GM19438 (cell line): ENCODE data around the gene HDAC5.
"Not testable (repeated sequence)": the region's sequence is repeated elsewhere in the genome, so short reads cannot be mapped to it uniquely, and the experiment has no call there.

ENCODE experiments used
- ATAC-seq: cut with Tn5 transposase; IDR thresholded peaks from one replicate; pipeline ENCODE4 v1.9.1; 2021; ENCODE audit warnings: low read depth; ENCODE audit not compliant: unreplicated experiment

HDAC5 gene

GRCh38 chr17:44133918-44134476 is 10.6 kb upstream of the HDAC5 start:
- ATAC-seq = no peak

- ATAC-seq = no peak
These were observed 8.9 kb upstream of the HDAC5 start for GRCh38 chr17:44132275-44132821.

DNA sequence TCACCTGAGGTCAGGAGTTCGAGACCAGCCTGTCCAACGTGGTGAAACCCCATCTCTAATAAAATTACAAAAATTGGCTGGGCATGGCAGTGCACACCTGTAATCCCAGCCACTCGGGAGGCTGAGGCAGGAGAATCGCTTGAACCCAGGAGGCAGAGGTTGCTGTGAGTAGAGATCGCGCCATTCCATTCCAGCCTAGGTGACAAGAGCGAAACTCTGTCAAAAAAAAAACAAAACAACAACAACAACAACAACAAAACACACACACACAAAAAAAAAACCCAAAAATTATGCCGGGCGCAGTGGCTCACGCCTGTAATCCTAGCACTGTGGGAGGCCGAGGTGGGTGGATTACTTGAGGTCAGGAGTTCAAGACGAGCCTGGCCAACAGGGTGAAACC is 7.9 kb upstream of the HDAC5 start:
- not testable (repeated sequence) for ATAC-seq

DNA sequence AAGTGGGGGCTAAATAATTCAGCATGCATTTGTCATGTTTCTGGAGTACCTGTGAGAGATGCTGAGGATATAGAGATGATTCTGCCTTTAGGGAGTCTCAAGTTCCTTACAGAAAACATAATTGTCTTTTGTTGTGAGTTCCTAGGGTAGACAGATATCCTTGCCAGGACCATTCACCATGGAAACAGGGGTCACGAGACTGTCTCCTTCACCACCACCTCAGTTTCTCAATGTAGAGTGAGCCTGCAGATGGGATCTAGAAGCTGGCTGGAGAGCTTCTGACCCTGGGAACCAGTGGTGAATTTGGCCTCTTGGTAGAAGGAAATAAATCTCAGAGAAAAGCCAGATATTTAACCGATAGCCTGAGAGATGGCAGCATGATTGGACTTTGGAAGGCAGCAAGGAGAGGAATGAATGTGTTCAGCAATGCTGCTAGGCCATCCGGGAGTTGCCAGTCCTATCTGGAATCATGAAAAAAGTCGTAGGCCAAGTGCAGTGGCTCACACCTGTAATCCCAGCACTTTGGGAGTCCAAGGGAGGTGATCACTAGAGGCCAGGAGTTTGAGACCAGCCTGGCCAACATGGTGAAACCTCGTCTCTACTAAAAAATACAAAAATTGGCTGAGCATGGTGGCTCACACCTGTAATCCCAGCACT is 7.4 kb upstream of the HDAC5 start:
- no peak for ATAC-seq

- ATAC-seq = no peak
These were observed 4.9 kb upstream of the HDAC5 start for GRCh38 chr17:44128383-44128782.

DNA sequence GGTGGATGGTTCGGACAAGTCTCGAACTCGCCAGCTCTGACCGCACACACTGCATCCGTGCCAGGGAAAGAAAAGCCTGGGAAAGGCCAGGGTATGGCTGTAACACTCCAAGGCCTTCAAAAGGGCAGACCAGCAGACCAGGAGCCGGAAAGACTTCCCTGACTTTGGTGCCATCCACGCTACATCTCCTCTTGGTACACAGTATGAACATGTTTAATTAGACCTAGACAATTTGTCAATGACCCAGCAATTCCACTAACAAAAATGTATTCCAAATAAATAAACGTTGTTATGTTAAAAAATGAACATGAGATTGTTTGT is 637 bp upstream of the HDAC5 start:
- ATAC-seq = no peak

DNA sequence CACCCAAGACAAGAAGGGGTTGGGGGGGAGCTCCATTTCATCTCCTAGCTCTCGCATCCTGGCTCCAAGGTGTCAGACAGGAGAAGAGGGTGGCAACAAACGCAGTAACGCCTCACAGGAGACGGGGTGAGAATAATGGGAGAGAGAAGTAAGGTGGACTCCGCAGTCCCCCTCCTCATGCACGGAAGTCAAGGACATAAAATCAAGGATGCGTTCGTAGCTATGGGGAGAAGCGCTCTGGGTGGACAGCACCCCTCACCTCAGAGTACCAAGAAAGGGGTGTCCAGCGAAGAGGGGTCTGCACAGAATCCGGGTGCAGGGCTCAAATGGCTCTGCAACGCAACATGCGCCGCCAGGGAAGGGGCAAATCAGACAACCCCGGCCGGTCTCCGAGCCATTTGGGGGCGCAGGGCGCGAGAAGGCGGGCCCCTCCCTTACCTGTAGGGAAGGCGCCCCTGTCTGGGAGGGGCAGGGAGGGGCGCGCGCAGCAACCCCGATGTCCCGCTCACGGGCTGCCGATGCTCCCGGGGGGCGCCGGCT is 555 bp downstream of the HDAC5 start:
- ATAC-seq = no peak

GRCh38 chr17:44121997-44122815 is 1.2 kb downstream of the HDAC5 start:
- no peak for ATAC-seq

DNA sequence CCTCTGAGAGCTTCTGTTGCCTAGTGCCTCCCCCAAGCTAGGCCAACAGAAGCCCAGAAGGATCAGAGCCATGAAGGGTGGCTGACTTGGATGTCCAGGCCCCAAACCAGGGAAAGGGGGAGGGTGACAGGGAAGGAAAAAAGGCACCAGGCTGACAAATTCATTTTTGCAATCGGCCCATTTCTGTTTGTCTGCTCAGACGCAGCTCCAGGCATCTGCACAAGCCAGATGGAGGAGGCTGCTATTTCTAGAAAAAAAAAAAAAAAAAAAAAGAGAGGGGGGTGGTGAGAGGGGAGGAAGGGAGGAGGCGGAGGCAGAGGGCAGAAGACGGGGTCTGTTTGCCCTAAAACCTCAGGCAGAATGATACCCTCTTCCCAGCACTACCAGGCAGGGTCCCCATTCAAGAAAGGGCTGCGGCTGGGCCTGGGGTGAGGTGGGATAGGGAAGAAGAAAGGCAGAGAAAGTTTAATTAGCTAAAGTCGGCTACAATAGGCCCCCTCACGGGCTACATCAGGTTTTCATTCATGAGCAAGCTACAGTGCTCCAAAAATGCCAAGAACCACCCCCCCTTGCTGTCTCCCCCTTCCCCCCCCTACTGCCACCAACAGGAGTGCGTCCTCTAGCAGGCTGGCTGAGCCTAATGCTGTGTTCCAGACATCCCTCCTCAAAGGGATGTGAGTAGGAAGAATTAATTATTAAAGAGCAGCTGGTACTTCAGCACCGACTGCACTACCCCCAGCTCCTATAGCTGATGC is 2.4 kb downstream of the HDAC5 start:
- no peak for ATAC-seq

DNA sequence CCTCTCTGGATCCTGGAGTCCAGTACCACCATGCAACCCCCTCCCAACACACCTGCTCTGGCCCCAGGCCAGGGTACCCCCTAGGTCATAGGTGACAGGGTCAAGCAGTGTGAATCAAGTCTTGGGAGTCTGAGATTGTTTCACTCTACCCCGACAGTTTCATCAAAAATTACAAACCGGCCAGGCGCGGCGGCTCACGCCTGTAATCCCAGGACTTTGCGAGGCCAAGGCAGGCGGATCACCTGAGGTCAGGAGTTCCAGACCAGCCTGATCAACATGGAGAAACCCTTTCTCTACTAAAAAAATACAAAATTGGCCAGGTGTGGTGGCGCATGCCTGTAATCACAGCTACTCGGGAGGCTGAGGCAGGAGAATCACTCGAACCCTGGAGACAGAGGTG is 3.2 kb downstream of the HDAC5 start:
- ATAC-seq = not testable (repeated sequence)

- no peak for ATAC-seq
These were observed 3.6 kb downstream of the HDAC5 start for GRCh38 chr17:44119798-44120197.

DNA sequence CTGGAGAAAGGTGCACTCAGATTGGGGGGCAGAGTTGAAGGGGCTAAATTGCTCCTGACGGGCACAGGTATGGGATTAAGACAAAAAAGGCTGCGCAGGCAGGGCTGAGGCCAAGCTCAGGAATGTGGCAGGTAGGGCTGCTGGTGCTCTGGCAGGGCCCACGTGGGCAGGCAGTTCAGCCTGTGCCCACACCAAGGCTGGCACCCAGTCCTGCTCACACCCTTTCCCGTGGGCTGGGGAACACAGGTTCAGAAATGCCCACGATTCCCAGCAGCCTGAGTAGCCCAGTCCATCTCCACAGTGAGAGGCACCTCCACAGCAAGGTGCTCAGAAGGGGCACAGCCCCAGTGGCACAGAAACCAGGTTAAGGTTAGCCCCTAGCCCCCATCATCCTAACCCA is 4.4 kb downstream of the HDAC5 start:
- ATAC-seq = no peak

- no peak for ATAC-seq
These were observed 4.9 kb downstream of the HDAC5 start for GRCh38 chr17:44118427-44119050.

DNA sequence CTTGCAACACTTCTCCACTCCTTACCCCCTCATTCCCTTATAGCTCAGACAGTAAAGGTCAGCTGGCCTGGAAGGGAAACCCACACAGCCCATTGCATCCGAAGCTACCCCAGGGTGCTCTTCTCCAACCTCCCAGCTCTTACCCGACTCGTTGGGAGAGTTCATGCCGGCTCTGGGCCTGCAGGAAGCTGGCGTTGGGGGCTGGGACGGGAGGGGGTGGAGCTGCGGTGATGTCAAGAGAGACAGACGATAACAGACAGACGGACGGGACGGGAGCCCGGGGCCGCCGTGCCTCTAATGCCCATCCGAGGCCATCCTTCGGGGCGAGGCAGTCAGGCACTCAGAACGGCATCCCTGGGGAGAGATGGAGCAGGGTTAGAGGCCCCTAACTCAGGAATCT is 6.1 kb downstream of the HDAC5 start:
- ATAC-seq = no peak

DNA sequence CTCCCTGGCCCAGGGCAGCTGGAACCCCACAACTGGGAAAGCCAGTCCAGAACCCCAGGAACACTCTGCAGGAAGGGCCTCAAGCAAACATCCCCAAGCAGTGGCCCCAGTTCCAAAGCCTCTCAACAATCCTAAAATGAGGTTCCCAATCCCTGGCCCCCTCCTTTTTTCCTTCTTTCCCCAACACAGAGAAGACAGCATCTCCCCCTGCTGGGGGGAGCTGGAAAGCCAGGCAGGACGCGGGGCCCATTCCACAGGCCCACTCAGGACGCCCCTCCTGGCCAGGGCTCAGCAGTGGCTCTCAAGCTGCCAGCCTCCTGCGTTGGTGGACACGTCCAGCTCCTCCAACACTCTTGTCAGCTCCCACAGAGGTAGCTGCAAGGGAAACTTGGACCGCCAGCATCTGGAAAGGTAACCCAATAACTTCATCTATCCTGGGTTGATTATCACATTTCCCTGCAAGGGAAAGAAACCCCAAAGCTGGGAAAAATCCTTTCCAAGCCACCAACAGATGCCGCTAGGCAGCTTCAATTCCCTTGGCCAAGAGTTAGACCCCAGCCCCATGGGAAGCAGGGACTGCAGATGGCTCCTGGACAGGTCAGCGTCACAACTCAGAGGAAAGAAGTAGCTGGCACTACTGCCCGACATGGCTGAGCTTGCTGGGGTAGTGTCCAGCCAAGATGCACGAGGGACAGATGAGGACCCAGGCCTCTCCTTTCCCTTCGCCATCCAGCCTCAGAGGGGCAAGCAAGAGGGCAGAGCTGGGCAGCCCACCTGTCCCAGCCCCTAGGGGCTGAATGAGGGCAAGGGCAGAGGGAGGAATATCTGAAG is 7.6 kb downstream of the HDAC5 start:
- ATAC-seq = no peak

DNA sequence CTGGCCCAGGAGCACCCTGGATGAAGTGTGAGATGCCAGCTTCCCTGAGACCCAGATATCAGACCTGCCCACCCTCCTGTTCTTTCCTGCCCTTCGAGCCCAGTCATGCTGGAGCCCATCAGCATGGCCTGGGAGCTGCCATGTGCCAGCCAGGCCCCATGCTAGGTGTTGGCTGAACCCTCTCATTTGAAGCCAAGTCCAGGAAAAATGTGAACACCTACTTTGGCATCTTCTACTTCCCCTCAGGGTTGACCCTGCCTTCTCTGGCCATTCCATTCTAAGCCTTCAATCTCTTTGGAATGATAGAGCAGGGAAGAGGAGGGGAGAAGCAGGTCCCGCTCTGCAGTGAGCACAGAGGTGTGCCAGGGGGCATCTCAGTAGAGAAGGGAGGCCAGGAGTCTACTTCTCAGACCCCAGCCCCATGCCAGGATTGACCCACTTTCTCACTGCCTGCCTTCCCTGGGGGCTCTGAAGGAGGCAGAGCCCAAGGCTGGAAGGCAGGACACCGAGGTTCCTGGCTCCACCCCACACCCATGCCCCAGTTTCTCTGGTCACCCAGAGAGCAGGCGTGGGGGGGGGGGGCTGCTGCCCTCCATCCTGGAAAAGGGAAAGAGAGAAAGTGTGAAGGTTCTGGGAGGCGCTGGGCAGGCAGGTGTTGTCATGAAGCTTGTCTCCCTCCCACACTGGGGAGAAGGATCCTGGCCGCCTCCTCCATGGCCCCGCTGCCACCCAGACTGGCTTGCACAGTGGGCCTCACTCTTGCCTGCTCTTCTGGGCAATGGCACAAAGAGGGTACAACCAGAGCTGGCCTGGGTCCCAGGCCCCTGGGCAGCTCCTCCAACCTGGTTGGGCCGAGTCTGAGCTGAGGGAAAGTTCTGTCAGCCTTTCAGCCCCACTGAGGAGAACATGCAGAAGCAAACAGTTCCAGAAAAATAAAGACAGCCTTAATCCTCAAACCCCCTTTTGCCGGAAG is 9.3 kb downstream of the HDAC5 start:
- ATAC-seq = no peak

- no peak for ATAC-seq
These were observed 10.1 kb downstream of the HDAC5 start for GRCh38 chr17:44113382-44113781.
